ENCODE measurements around the gene DPM2.

The DPM2 gene

DNA sequence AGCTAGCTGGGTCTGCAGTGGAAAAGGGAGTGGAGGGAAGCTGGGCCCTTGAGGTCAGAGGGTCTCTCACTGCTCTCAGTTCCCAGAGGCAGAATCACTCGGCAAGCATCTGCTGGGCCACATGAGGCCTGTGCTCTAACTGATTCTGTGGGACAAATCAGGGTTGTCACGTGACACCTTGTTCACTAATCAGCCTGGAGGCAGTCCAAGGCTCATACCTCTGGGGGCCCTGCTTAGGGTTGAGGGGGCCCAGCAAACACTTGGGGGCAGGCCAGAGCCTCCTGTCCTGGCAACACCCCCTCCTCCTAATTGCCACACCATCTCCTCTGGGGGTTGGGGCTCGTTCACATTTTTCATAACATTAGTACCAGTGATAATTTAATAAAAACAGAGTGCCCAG lies 9.1 kb upstream of the DPM2 start:
- ChIA-PET POLR2A (no interaction called here), CTCF (no interaction called here)
- no peak for TF ChIP-seq CTBP1 (IDR thresholded peaks at IDR 0.05; ENCODE audit: borderline replicate concordance)
- TF ChIP-seq, protein P1, sequence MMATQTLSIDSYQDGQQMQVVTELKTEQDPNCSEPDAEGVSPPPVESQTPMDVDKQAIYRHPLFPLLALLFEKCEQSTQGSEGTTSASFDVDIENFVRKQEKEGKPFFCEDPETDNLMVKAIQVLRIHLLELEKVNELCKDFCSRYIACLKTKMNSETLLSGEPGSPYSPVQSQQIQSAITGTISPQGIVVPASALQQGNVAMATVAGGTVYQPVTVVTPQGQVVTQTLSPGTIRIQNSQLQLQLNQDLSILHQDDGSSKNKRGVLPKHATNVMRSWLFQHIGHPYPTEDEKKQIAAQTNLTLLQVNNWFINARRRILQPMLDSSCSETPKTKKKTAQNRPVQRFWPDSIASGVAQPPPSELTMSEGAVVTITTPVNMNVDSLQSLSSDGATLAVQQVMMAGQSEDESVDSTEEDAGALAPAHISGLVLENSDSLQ (IDR thresholded peaks at IDR 0.05): no peak
- no peak for TF ChIP-seq BHLHE40 (IDR thresholded peaks at IDR 0.05; ENCODE audit: borderline replicate concordance)
- TF ChIP-seq ZNF384 (IDR thresholded peaks at IDR 0.05): no peak
- no peak for TF ChIP-seq ARNT (IDR thresholded peaks at IDR 0.05)
- no peak for TF ChIP-seq SUZ12 (IDR thresholded peaks at IDR 0.05)
- no peak for TF ChIP-seq FOXM1 (IDR thresholded peaks at IDR 0.05; ENCODE audit: borderline replicate concordance)
- TF ChIP-seq HDGF (IDR thresholded peaks at IDR 0.05; ENCODE audit: borderline replicate concordance): no peak
- no peak for TF ChIP-seq TARDBP (IDR thresholded peaks at IDR 0.05)
- no peak for TF ChIP-seq NFRKB (IDR thresholded peaks at IDR 0.05)
- no peak for TF ChIP-seq FOXA1 (IDR thresholded peaks at IDR 0.05)
- no peak for TF ChIP-seq SP1 (IDR thresholded peaks at IDR 0.05)
- TF ChIP-seq L3MBTL2 (conservative IDR thresholded peaks at IDR 0.05): no peak
- no peak for TF ChIP-seq LEF1 (IDR thresholded peaks at IDR 0.05; ENCODE audit: borderline replicate concordance)
- TF ChIP-seq ELF4 (IDR thresholded peaks at IDR 0.05): no peak
- TF ChIP-seq FOXK2 (IDR thresholded peaks at IDR 0.05): no peak
- DNase-seq (ENCODE audit: extremely low spot score): no peak

DNA sequence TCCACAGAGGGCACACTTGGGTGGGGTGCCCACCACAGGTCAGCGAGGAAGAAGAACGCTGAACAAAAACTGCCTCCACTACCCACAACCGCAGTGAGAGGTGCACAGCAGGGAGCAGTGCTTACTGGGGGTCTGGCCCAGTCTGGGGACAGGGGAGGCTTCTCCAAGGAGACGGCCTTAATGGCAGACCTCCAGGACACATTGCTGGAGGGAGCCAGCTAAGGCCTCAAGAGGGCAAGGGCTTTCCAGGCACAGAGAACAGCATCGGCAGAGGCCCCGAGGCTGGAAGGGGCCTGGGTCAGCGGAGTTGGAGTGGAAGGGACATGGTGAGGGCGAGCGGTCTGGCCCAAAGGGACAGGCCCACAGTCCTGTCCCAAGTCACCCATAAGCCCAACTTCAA lies 8.3 kb upstream of the DPM2 start:
- TF ChIP-seq FOXK2 (IDR thresholded peaks at IDR 0.05) (no peak), ELF4 (IDR thresholded peaks at IDR 0.05) (no peak), SUZ12 (IDR thresholded peaks at IDR 0.05) (no peak), TARDBP (IDR thresholded peaks at IDR 0.05) (no peak)
- ChIA-PET POLR2A (no interaction called here), CTCF (no interaction called here)
- no peak for DNase-seq (ENCODE audit: extremely low spot score)

DNA sequence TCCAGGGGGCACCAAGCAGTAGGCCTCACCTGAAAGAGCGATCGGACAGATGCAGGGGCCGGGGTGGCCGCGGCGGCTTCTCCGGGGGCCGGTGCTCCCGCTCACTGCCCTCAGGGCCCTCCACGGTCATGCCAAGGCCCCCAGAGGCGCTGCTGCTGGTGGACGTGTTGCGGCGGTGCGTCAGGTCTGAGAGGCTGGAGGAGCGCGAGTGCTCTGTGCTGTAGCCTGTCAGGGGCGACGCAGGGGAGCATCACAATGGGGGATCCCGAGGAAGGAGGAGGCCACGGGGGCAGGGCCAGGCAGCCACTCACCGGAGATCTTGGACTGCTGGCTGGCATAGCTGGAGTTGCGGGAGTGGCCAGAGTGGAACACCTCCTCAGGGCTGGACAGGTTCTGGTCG lies 7.7 kb upstream of the DPM2 start:
- no peak for DNase-seq (ENCODE audit: extremely low spot score)
- TF ChIP-seq NFRKB (IDR thresholded peaks at IDR 0.05) (no peak), BHLHE40 (IDR thresholded peaks at IDR 0.05; ENCODE audit: borderline replicate concordance) (no peak), ELF4 (IDR thresholded peaks at IDR 0.05) (no peak), CTBP1 (IDR thresholded peaks at IDR 0.05; ENCODE audit: borderline replicate concordance) (no peak), ARNT (IDR thresholded peaks at IDR 0.05) (no peak)
- ChIA-PET POLR2A (no interaction called here), CTCF (no interaction called here)

DNA sequence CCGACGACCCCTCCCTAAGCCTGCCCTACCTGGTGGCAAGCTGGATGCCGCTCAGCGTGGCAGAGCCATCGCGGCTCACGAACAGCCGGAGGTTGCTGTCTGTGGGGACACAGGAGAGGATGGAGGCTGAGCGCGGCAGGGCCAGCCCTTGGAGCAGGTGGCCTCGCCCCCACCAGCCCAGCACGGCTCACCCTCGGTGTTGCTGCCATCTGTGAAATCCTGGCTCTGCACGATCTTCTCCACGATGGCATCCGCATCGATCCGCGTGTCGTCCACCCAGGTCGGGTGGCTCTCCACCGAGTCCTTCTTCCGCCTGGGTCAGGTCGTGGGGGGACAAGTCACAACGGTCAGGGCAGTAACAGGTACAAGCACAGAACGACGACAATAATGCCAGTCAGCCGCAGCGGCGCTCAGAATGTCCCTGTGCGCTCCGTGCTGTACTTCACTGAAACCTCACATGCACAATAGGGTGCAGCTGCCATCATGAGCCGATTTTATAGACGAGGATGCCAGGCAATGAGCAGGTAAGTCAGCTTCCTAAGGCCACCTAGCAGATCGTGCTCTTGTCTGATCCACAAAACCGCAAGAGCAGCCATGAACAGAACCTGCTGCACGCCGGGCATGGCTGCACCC lies 7.0 kb upstream of the DPM2 start:
- no peak for DNase-seq (ENCODE audit: extremely low spot score)
- TF ChIP-seq FOXA1 (IDR thresholded peaks at IDR 0.05) (no peak), ARNT (IDR thresholded peaks at IDR 0.05) (no peak), CTBP1 (IDR thresholded peaks at IDR 0.05; ENCODE audit: borderline replicate concordance) (no peak), ELF4 (IDR thresholded peaks at IDR 0.05) (no peak), SUZ12 (IDR thresholded peaks at IDR 0.05) (no peak), FOXK2 (IDR thresholded peaks at IDR 0.05) (no peak), NFRKB (IDR thresholded peaks at IDR 0.05) (no peak), HDGF (IDR thresholded peaks at IDR 0.05; ENCODE audit: borderline replicate concordance) (no peak), LEF1 (IDR thresholded peaks at IDR 0.05; ENCODE audit: borderline replicate concordance) (no peak), SP1 (IDR thresholded peaks at IDR 0.05) (no peak)
- TF ChIP-seq, protein P1 (IDR thresholded peaks at IDR 0.05): no peak
- POLR2A ChIA-PET: interaction anchor here (1.1 kb wide), 1 partner anchor 90 kb away, joined by 3 read pairs; no protein-coding TSS in a partner anchor
- CTCF ChIA-PET: interaction anchor here (1.0 to 3.6 kb wide), 7 partner anchors 10 to 90 kb away, joined by 3 to 38 read pairs (median 4); no protein-coding TSS in a partner anchor

DNA sequence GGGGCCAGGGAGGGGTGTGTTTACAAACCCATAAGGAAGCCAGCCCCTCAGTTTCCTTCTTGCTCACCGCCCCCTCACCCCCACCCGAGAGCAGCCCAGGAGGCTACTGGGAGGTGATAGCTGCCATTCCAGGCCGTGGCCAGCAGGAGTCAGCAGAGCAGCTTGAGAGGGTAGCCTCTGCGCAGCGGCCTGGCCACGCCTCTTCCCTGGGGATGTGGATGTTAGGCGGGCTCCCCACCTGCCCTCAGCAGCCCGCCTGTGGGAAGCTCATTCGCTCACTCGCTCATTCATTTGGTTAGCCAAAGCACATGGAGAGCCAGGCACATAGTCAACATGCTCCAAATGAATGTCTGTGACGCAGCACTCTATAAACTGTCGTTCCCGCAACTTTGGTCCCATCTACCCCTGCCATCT lies 6.1 kb upstream of the DPM2 start:
- DNase-seq (ENCODE audit: extremely low spot score): peak; percentile 88
- TF ChIP-seq LEF1 (IDR thresholded peaks at IDR 0.05; ENCODE audit: borderline replicate concordance) (no peak; the same call in 1 of the 2 replicates), L3MBTL2 (conservative IDR thresholded peaks at IDR 0.05) (no peak), BHLHE40 (IDR thresholded peaks at IDR 0.05; ENCODE audit: borderline replicate concordance) (no peak), ARNT (IDR thresholded peaks at IDR 0.05) (no peak), TARDBP (IDR thresholded peaks at IDR 0.05) (no peak), SP1 (IDR thresholded peaks at IDR 0.05) (no peak), ELF4 (IDR thresholded peaks at IDR 0.05) (no peak), FOXA1 (IDR thresholded peaks at IDR 0.05) (no peak), ZNF384 (IDR thresholded peaks at IDR 0.05) (no peak)
- CTCF ChIA-PET: interaction anchor here (0.6 to 3.6 kb wide), 21 partner anchors 9 to 1174 kb away, joined by 3 to 38 read pairs (median 4); no protein-coding TSS in a partner anchor
- POLR2A ChIA-PET: interaction anchor here (0.8 to 1.1 kb wide), 3 partner anchors 19 to 91 kb away, joined by 3 to 4 read pairs (median 3); no protein-coding TSS in a partner anchor

DNA sequence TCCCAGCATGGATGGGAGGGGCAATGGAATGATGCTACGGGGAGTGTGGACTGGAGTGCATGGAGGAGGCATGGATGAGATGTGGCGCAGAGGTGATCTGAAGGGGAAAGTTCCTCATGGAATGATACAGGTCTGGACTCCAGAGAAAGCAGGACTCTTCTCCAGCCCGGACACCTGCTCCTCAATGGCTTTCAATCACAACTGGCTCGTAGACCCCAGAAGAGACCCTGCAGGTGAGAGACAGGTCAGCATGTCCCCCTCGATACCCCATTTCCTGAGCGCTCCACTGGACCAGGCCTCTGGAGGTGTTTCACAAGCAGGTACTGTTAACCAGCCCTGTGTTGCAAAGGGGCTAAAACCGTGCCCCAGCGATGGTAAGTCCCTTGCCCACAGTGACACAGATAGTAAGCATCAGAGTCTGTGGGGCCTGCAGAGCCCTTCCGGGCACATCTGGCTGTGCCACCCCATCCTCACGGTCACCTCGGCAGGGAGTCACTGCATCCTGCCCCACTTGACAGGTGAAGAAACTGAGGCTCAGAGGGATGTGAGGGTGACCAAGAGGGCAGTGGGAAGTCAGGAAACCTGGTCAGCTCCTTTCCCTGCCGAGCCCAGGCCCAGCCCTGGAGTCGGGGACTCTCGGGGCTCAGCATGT lies 5.5 kb upstream of the DPM2 start:
- TF ChIP-seq NFRKB (IDR thresholded peaks at IDR 0.05) (no peak), FOXM1 (IDR thresholded peaks at IDR 0.05; ENCODE audit: borderline replicate concordance) (no peak)
- ChIA-PET POLR2A (interaction anchor here (1.0 to 1.6 kb wide), 3 partner anchors 13 to 92 kb away, joined by 3 to 4 read pairs (median 3); partner anchors contain the start of gene PIP5KL1), CTCF (interaction anchor here (0.6 to 3.6 kb wide), 20 partner anchors 8 to 1173 kb away, joined by 3 to 38 read pairs (median 4); partner anchors contain the start of gene NAIF1)
- no peak for DNase-seq (ENCODE audit: extremely low spot score)

Measured in HEK293T (cell line).